ENCODE data around the gene MMP7.
"Not testable (repeated sequence)": the region's sequence is repeated elsewhere in the genome, so short reads cannot be mapped to it uniquely, and the experiment has no call there.

Gene MMP7

GRCh38 chr11:102538932-102539331, 8.4 kb upstream of the MMP7 start:
- DNase-seq: no peak

- DNase-seq: no peak
Observed at GRCh38 chr11:102534261-102534872, 3.8 kb upstream of the MMP7 start.

- DNase-seq: no peak
Observed at GRCh38 chr11:102528618-102529017, 1.9 kb downstream of the MMP7 start.

- no peak for DNase-seq
Observed at GRCh38 chr11:102527684-102528083, 2.9 kb downstream of the MMP7 start.

- DNase-seq: no peak
Observed at GRCh38 chr11:102527041-102527440, 3.5 kb downstream of the MMP7 start.

- no peak for DNase-seq
Observed at GRCh38 chr11:102523887-102524286, 6.7 kb downstream of the MMP7 start.

- DNase-seq: no peak
Observed at GRCh38 chr11:102523189-102523570, 7.4 kb downstream of the MMP7 start.

GRCh38 chr11:102522312-102523188, 8.0 kb downstream of the MMP7 start:
- no peak for DNase-seq

GRCh38 chr11:102521121-102521520, 9.4 kb downstream of the MMP7 start:
- DNase-seq: no peak

GRCh38 chr11:102520514-102520913, 10.0 kb downstream of the MMP7 start:
- no peak for DNase-seq

GRCh38 chr11:102518296-102519094, 12.1 kb downstream of the MMP7 start:
- no peak for DNase-seq

GRCh38 chr11:102517670-102518069, 12.9 kb downstream of the MMP7 start:
- no peak for DNase-seq

GRCh38 chr11:102516179-102516578, 14.4 kb downstream of the MMP7 start:
- no peak for DNase-seq

- no peak for DNase-seq
Observed at GRCh38 chr11:102513869-102514268, 16.7 kb downstream of the MMP7 start.

- DNase-seq: no peak
Observed at GRCh38 chr11:102510439-102511135, 20.0 kb downstream of the MMP7 start.

GRCh38 chr11:102502831-102503230, 27.7 kb downstream of the MMP7 start:
- not testable (repeated sequence) for DNase-seq

GRCh38 chr11:102500829-102501228, 29.7 kb downstream of the MMP7 start:
- DNase-seq: no peak

GRCh38 chr11:102499931-102500330, 30.6 kb downstream of the MMP7 start:
- no peak for DNase-seq

- no peak for DNase-seq
Observed at GRCh38 chr11:102499151-102499550, 31.4 kb downstream of the MMP7 start.

- no peak for DNase-seq
Observed at GRCh38 chr11:102497061-102497460, 33.5 kb downstream of the MMP7 start.

GRCh38 chr11:102495161-102496042, 35.1 kb downstream of the MMP7 start:
- peak; percentile 7 for DNase-seq

- DNase-seq: no peak
Observed at GRCh38 chr11:102494216-102494615, 36.3 kb downstream of the MMP7 start.

Measured in DMS 273 treated with DMSO at 0.1 percent for 48 hours (cell line).